HepG2 (cell line): ENCODE data around the gene NXPE4. TPM values are rescaled to one million over a fixed set of nuclear protein-coding genes. Genes with fewer than 3 reads are reported as not detected.

Experiments
- ATAC-seq: fragments of 200-7000 bp; cut with Tn5 transposase; 3 replicates; pipeline ENCODE4 v1.9.1; 2020; ENCODE audit warnings: mild to moderate bottlenecking, moderate library complexity
- BruUV-seq: library from RNA; stranded (reverse); fragments of 400-500 nt; replicated peaks from 2 replicates; lab custom pipeline; 2021; lab: Mats Ljungman, UMichigan
- CTCF ChIA-PET: fragments of 300-600 bp; formaldehyde crosslinking; extraction: SDS; loops from one replicate; lab custom pipeline; 2021; ENCODE audit warnings: low total read pairs, inconsistent platforms, low intra/inter-chr PET ratio; lab: Yijun Ruan, JAX
- POLR2A ChIA-PET: fragments of 350-600 bp; sonication (Branson Sonifier 250); formaldehyde crosslinking; loops from one replicate; lab custom pipeline; 2020; ENCODE audit warnings: antibody characterized with exemption, inconsistent platforms; lab: Yijun Ruan, JAX
- DNase-seq: peaks from one replicate; pipeline ENCODE4 v3.0.0-alpha.2; 2015; ENCODE audit warnings: low spot score
- FAIRE-seq: peaks from 3 replicates; lab custom pipeline; 2011; peaks lifted over from hg19 to GRCh38; lab: Jason Lieb, UNC
- H2AFZ ChIP-seq: one replicate; pipeline ENCODE4 v1.6.1; 2011; ENCODE audit warnings: low read length, inconsistent platforms
- H3K27ac ChIP-seq: fragments of 300-600 bp; 3 replicates; pipeline ENCODE4 v1.8.0; 2011; ENCODE audit warnings: mixed run types, mild to moderate bottlenecking, mixed read lengths, low read length, inconsistent platforms; ENCODE audit not compliant: insufficient read depth; ENCODE audit errors: extremely low read length
- H3K27me3 ChIP-seq, 2 experiments: fragments of 200-600 bp in 1 of 2; 2 replicates in 1 of 2; 3 replicates in 1 of 2; pipeline versions ENCODE4 v1.6.0 to v1.8.0; 2011; ENCODE audit warnings: low read length in 2 of 2, mild to moderate bottlenecking in 2 of 2, moderate library complexity in 2 of 2, inconsistent platforms in 1 of 2; ENCODE audit not compliant: insufficient read depth in 2 of 2, control insufficient read depth in 1 of 2
- H3K36me3 ChIP-seq, 2 experiments: fragments of 200-600 bp in 1 of 2; replicated peaks in 1 of 2; 2 replicates in 1 of 2; 3 replicates in 1 of 2; pipeline versions ENCODE4 v1.5.1 to v1.8.0; 2011; ENCODE audit warnings: low read length in 2 of 2, inconsistent platforms in 1 of 2; ENCODE audit not compliant: insufficient read depth in 2 of 2, control insufficient read depth in 1 of 2
- H3K4me1 ChIP-seq: 2 replicates; pipeline ENCODE4 v1.5.1; 2012; ENCODE audit warnings: low read length, inconsistent platforms; ENCODE audit not compliant: insufficient read depth
- H3K4me2 ChIP-seq: 2 replicates; pipeline ENCODE4 v1.6.0; 2011; ENCODE audit warnings: low read depth, low read length, inconsistent platforms
- H3K4me3 ChIP-seq, 3 experiments: fragments of 200-600 bp in 1 of 3; sonication (generic), shearing (Covaris generic) in 1 of 3; replicated peaks in 1 of 3; 2 replicates each; pipeline ENCODE4 v1.5.1; 2011 to 2016; ENCODE audit warnings: low read length in 3 of 3, inconsistent platforms in 2 of 3, low read depth in 2 of 3, mild to moderate bottlenecking in 2 of 3, control low read depth in 1 of 3, mixed read lengths in 1 of 3; ENCODE audit not compliant: insufficient read depth in 1 of 3
- H3K79me2 ChIP-seq: one replicate; pipeline ENCODE4 v1.6.1; 2011; ENCODE audit warnings: low read length, inconsistent platforms; ENCODE audit not compliant: insufficient read depth
- H3K9ac ChIP-seq: 2 replicates; pipeline ENCODE4 v1.6.0; 2011; ENCODE audit warnings: mild to moderate bottlenecking, low read depth, low read length, inconsistent platforms; ENCODE audit not compliant: insufficient read depth
- H3K9me3 ChIP-seq: 2 replicates; pipeline ENCODE4 v1.5.1; 2012; ENCODE audit warnings: mild to moderate bottlenecking, low read length
- H4K20me1 ChIP-seq: 2 replicates; pipeline ENCODE4 v1.6.0; 2011; ENCODE audit warnings: inconsistent platforms, mild to moderate bottlenecking, low read length, moderate library complexity; ENCODE audit not compliant: insufficient read depth
- EHMT2 ChIP-seq: fragments of 200-600 bp; sonication (generic); IDR thresholded peaks from 2 replicates; pipeline ENCODE4 v1.7.0; 2017; ENCODE audit warnings: antibody characterized with exemption, low read depth, low read length, borderline replicate concordance
- GATAD1 ChIP-seq: IDR thresholded peaks from 2 replicates; pipeline ENCODE4 v1.6.1; 2016; ENCODE audit warnings: missing genetic modification reagents, missing compliant biosample characterization
- HIVEP1 ChIP-seq: sonication (generic); formaldehyde crosslinking; IDR thresholded peaks from 2 replicates; pipeline ENCODE4 v1.4.0; 2020; ENCODE audit warnings: mild to moderate bottlenecking, missing genetic modification reagents
- ISL2 ChIP-seq: sonication (generic); formaldehyde crosslinking; IDR thresholded peaks from 2 replicates; pipeline ENCODE4 v1.5.0; 2020; ENCODE audit warnings: missing genetic modification reagents
- KDM5A ChIP-seq: fragments of 200-600 bp; sonication (generic); IDR thresholded peaks from 2 replicates; pipeline ENCODE4 v1.7.0; 2018; ENCODE audit warnings: antibody characterized with exemption, mild to moderate bottlenecking, low read length, borderline replicate concordance
- MAFG ChIP-seq: sonication (generic); formaldehyde crosslinking; IDR thresholded peaks from 2 replicates; pipeline ENCODE4 v1.5.1; 2020; ENCODE audit warnings: mild to moderate bottlenecking, missing genetic modification reagents
- NFIB ChIP-seq: sonication (generic); formaldehyde crosslinking; IDR thresholded peaks from 2 replicates; pipeline ENCODE4 v1.9.0; 2021; ENCODE audit warnings: missing genetic modification reagents, mild to moderate bottlenecking, borderline replicate concordance
- NONO ChIP-seq, 2 experiments: fragments of 450-650 bp in 1 of 2; sonication (generic) in 1 of 2; formaldehyde crosslinking in 1 of 2; IDR thresholded peaks in 1 of 2; conservative IDR thresholded peaks in 1 of 2; 2 replicates each; pipeline versions ENCODE4 v1.6.1 to v1.8.0; 2017 to 2022; ENCODE audit warnings: mild to moderate bottlenecking in 1 of 2, missing genetic modification reagents in 1 of 2, moderate library complexity in 1 of 2
- SMAD1 ChIP-seq: sonication (generic); formaldehyde crosslinking; IDR thresholded peaks from 2 replicates; pipeline ENCODE4 v1.4.0; 2020; ENCODE audit warnings: missing genetic modification reagents, low read depth, mild to moderate bottlenecking, borderline replicate concordance
- TCF7L2 ChIP-seq: IDR thresholded peaks from 2 replicates; pipeline ENCODE4 v1.6.1; 2011; ENCODE audit warnings: mild to moderate bottlenecking, low read depth, low read length, moderate library complexity
- YY1 ChIP-seq: IDR thresholded peaks from 2 replicates; pipeline ENCODE4 v1.6.1; 2011; ENCODE audit warnings: low read length, low read depth, moderate library complexity, mild to moderate bottlenecking; ENCODE audit not compliant: insufficient read depth, insufficient replicate concordance
- ZBTB26 ChIP-seq: IDR thresholded peaks from 2 replicates; pipeline ENCODE4 v1.6.1; 2016; ENCODE audit warnings: missing compliant biosample characterization, missing genetic modification reagents, borderline replicate concordance
- ZNF232 ChIP-seq: sonication (generic); formaldehyde crosslinking; IDR thresholded peaks from 2 replicates; pipeline ENCODE4 v1.4.0; 2020; ENCODE audit warnings: missing genetic modification reagents, borderline replicate concordance
- ZNF556 ChIP-seq: sonication (generic); formaldehyde crosslinking; IDR thresholded peaks from 2 replicates; pipeline ENCODE4 v1.4.0; 2020; ENCODE audit warnings: mild to moderate bottlenecking, missing genetic modification reagents, borderline replicate concordance
- ZNF619 ChIP-seq: sonication (generic); formaldehyde crosslinking; IDR thresholded peaks from 2 replicates; pipeline ENCODE4 v1.4.0; 2020; ENCODE audit warnings: mild to moderate bottlenecking, missing genetic modification reagents
- ZNF777 ChIP-seq: sonication (generic); formaldehyde crosslinking; IDR thresholded peaks from 2 replicates; pipeline ENCODE4 v1.4.0; 2020; ENCODE audit warnings: missing genetic modification reagents
- ZSCAN25 ChIP-seq: sonication (generic); formaldehyde crosslinking; IDR thresholded peaks from 2 replicates; pipeline ENCODE4 v1.8.0; 2022; ENCODE audit warnings: mild to moderate bottlenecking, missing genetic modification reagents
- WGBS: methylation state at CpG from one replicate; pipeline ENCODE4 v1.1.6; 2017; ENCODE audit warnings: low lambda C conversion rate; 5-methylcytosine and 5-hydroxymethylcytosine counted together
- in situ Hi-C: cut with HindIII; loops from 2 replicates; pipeline ENCODE4 v1.10.0; 2017; ENCODE audit warnings: low pct_unique_long_range_greater_than_20kb; ENCODE audit not compliant: extremely low pct_ligation_motif_present
- intact Hi-C: fragments of 100-400 bp; cut with micrococcal nuclease; formaldehyde crosslinking; loops from one replicate; pipeline ENCODE4 v1.10.0; 2022; ENCODE audit not compliant: unreplicated experiment
- polyA plus RNA-seq, 8 experiments: library from polyadenylated mRNA; depleted of rRNA in 3 of 8; stranded (reverse) in 7 of 8; unstranded in 1 of 8; fragments of >200 nt; fragmentation: Illumina TruSeq in 4 of 8; extraction: Trizol in 4 of 8; gene quantifications; 2 replicates each; pipeline versions ENCODE4 v1.2.1 to v1.2.3, GENCODE V29; 2011 to 2016; ENCODE audit warnings: low read depth in 4 of 8, missing spikeins in 1 of 8, mixed read lengths in 1 of 8; ENCODE audit not compliant: insufficient read depth in 1 of 8
- total RNA-seq, 5 experiments: library from RNA; depleted of rRNA; stranded (reverse); fragments of >200 nt; fragmentation: Illumina TruSeq; extraction: Trizol; gene quantifications; 2 replicates each; pipeline ENCODE4 v1.2.3, GENCODE V29; 2016; ENCODE audit warnings: low read depth in 1 of 5

The NXPE4 gene
- total and polyA plus RNA-seq, 2 of the 13 experiments (the other 11 are each of a cell fraction or from before 2014, with no cell fraction given), result not detected

- DNase-seq, result no peak
- no TSS peak for BruUV-seq
- POLR2A ChIA-PET, result no interaction called here
These were observed 39.5 kb downstream of the NXPE4 start for GRCh38 chr11:114556135-114556534.

More at GRCh38 chr11:114556135-114556534, 39.5 kb downstream of the NXPE4 start:
- Histone ChIP-seq H3K9me3 (no peaks in the 10 kb centered on the region), H3K9ac (no peak overlapping the region), H3K27ac (no peak overlapping the region), H3K4me1 (no peaks in the 10 kb centered on the region), H4K20me1 (no peaks in the 10 kb centered on the region), H3K79me2 (no peaks in the 10 kb centered on the region), H3K27me3 (no peaks in the 10 kb centered on the region; a peak in 1 of 5 replicates), H3K4me2 (no peak overlapping the region), H3K4me3 (no peak overlapping the region), H3K36me3 (no peaks in the 10 kb centered on the region), H2AFZ (no peak overlapping the region)
- TF ChIP-seq YY1 (no peak), ZNF232 (CRISPR knock-in tag) (no peak), NONO (IDR thresholded peaks at IDR 0.05) (no peak), NONO (CRISPR knock-in tag; conservative IDR thresholded peaks at IDR 0.05) (no peak), ISL2 (no peak), SMAD1 (CRISPR knock-in tag) (no peak), MAFG (CRISPR knock-in tag) (no peak), ZSCAN25 (no peak), KDM5A (no peak), ZBTB26 (CRISPR knock-in tag) (no peak), HIVEP1 (no peak), ZNF777 (no peak), ZNF556 (no peak), GATAD1 (no peak), TCF7L2 (no peak), EHMT2 (no peak), ZNF619 (no peak), NFIB (no peak)
- in situ Hi-C loops (no loop called here), intact Hi-C loops (no loop called here)
- ATAC-seq, result no peak
- WGBS, result 0% methylated on average over 1 of the region's 1 CpG
- CTCF ChIA-PET, result no interaction called here
- no peak for FAIRE-seq
